Panc1 (cell line): ENCODE results near the gene FSHR. TPM values are rescaled to one million over a fixed set of nuclear protein-coding genes. Genes with fewer than 3 reads are reported as not detected.

Experiments
- ATAC-seq: fragments of 200-7000 bp; cut with Tn5 transposase; 2 replicates; pipeline ENCODE4 v1.9.1; 2020; ENCODE audit warnings: mild to moderate bottlenecking, moderate library complexity
- BruUV-seq: library from RNA; stranded (reverse); fragments of 400-500 nt; replicated peaks from 2 replicates; lab custom pipeline; 2021; lab: Mats Ljungman, UMichigan
- CTCF ChIA-PET: fragments of 300-600 bp; sonication (Branson Sonifier 250); formaldehyde crosslinking; loops from one replicate; lab custom pipeline; 2022; ENCODE audit warnings: antibody characterized with exemption; lab: Charles Lee
- POLR2A ChIA-PET: fragments of 300-600 bp; sonication (Branson Sonifier 250); formaldehyde crosslinking; loops from one replicate; lab custom pipeline; 2022; ENCODE audit warnings: antibody characterized with exemption; lab: Charles Lee
- DNase-seq: peaks from one replicate; pipeline ENCODE4 v3.0.0-alpha.2; 2010; ENCODE audit warnings: low read depth, low spot score
- H3K27ac ChIP-seq: 2 replicates; pipeline ENCODE4 v1.5.1; 2011; ENCODE audit warnings: mild to moderate bottlenecking, low read length, inconsistent platforms
- H3K27me3 ChIP-seq: fragments of 200-500 bp; sonication (Bioruptor generic); 2 replicates; pipeline ENCODE4 v1.6.0; 2014; ENCODE audit warnings: low read length, inconsistent platforms; ENCODE audit not compliant: control insufficient read depth, insufficient read depth
- H3K36me3 ChIP-seq: fragments of 200-500 bp; sonication (Bioruptor generic); 2 replicates; pipeline ENCODE4 v1.5.1; 2014; ENCODE audit warnings: inconsistent platforms, mild to moderate bottlenecking, low read length, moderate library complexity; ENCODE audit not compliant: control insufficient read depth, insufficient read depth
- H3K4me1 ChIP-seq: 2 replicates; pipeline ENCODE4 v1.5.1; 2011; ENCODE audit warnings: inconsistent platforms, mild to moderate bottlenecking, low read length, moderate library complexity; ENCODE audit not compliant: control insufficient read depth, insufficient read depth
- H3K4me3 ChIP-seq, 2 experiments: 2 replicates each; pipeline ENCODE4 v1.5.1; 2011 to 2012; ENCODE audit warnings: low read depth in 2 of 2, low read length in 2 of 2, mild to moderate bottlenecking in 2 of 2, inconsistent platforms in 1 of 2, moderate library complexity in 1 of 2
- H3K9me3 ChIP-seq: fragments of 200-500 bp; sonication (Bioruptor generic); 2 replicates; pipeline ENCODE4 v1.5.1; 2014; ENCODE audit warnings: low read depth, mild to moderate bottlenecking, inconsistent platforms, low read length, moderate library complexity; ENCODE audit not compliant: control insufficient read depth, insufficient read depth
- CTCF ChIP-seq: fragments of 450-650 bp; IDR thresholded peaks from 2 replicates; pipeline ENCODE4 v1.5.1; 2017; ENCODE audit warnings: mild to moderate bottlenecking
- POLR2AphosphoS5 ChIP-seq: IDR thresholded peaks from 2 replicates; pipeline ENCODE4 v1.6.1; 2012; ENCODE audit warnings: mild to moderate bottlenecking, low read depth, low read length, moderate library complexity
- REST ChIP-seq, 2 experiments: IDR thresholded peaks; 2 replicates each; pipeline ENCODE4 v1.6.1; 2011 to 2012; ENCODE audit warnings: low read depth in 2 of 2, control low read depth in 1 of 2, low read length in 1 of 2, mild to moderate bottlenecking in 1 of 2, moderate library complexity in 1 of 2; ENCODE audit not compliant: insufficient read depth in 1 of 2
- SIN3A ChIP-seq: IDR thresholded peaks from 2 replicates; pipeline ENCODE4 v1.6.1; 2012; ENCODE audit warnings: low read depth, mild to moderate bottlenecking, low read length, moderate library complexity, borderline replicate concordance; ENCODE audit not compliant: insufficient read depth
- TCF7L2 ChIP-seq: IDR thresholded peaks from 2 replicates; pipeline ENCODE4 v1.6.1; 2011; ENCODE audit warnings: mild to moderate bottlenecking, low read depth, low read length, inconsistent platforms
- in situ Hi-C: cut with HindIII; loops from 2 replicates; pipeline ENCODE4 v1.10.0; 2016; ENCODE audit warnings: low sequenced_read_pairs, low pct_unique_long_range_greater_than_20kb
- intact Hi-C: fragments of 100-400 bp; cut with micrococcal nuclease; formaldehyde crosslinking; loops from one replicate; pipeline ENCODE4 v1.10.0; 2022; ENCODE audit not compliant: unreplicated experiment
- total RNA-seq: library from RNA; stranded (reverse); gene quantifications from one replicate; pipeline ENCODE4 v1.2.1, GENCODE V29; 2021; ENCODE audit not compliant: unreplicated experiment

Gene FSHR
- total RNA-seq, 1 experiment from 2014 or later = not detected

DNA sequence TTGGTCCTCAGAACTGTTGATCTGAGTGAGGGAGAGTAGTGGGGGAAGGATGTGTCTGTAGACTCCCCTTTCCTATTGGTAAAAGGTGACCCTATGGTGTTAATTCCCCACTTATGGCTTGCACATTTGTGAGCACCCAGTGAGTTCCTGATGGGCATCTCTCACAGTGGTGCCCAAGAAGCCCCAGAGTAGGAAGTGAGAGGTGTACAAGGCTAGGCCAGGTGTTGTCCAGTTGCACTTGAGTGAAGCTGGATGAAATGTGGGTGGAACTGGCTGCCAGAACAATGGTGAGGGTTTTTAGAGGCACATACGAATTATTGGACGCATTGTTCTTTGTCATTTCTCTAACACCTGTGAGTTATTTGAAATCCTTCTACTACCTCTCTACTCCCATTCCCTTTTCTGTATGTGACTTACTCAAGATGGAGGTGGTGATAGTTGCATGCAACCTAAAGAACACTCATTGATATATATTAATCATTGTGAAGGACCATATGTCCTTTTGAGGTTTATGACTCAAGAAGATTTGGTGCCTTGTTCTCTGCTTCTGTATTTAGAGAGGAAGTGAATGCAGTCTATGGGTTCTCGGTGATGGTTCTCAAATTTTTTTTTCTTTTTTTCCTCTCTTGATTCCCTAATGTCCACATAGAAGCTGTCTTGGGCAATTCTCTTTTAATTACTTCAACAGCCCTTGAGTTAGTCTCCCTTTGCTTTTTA, 162.7 kb downstream of the FSHR start:
- Histone ChIP-seq H3K4me3 (no peak overlapping the region), H3K4me1 (no peaks in the 10 kb centered on the region), H3K36me3 (no peaks in the 10 kb centered on the region), H3K27me3 (no peaks in the 10 kb centered on the region), H3K9me3 (no peaks in the 10 kb centered on the region), H3K27ac (no peak overlapping the region)
- in situ Hi-C loops = no loop called here
- no TSS peak for BruUV-seq
- no peak for TF ChIP-seq SIN3A
- TF ChIP-seq REST (IDR thresholded peaks at IDR 0.05; ENCODE audit: insufficient read depth in 1 of 2, low read depth in 2 of 2, low read length in 1 of 2) = no peak
- TF ChIP-seq POLR2AphosphoS5 = no peak
- ChIA-PET POLR2A (no interaction called here), CTCF (no interaction called here)
- DNase-seq (no peak), ATAC-seq (no peak)
- intact Hi-C loops = no loop called here

DNA sequence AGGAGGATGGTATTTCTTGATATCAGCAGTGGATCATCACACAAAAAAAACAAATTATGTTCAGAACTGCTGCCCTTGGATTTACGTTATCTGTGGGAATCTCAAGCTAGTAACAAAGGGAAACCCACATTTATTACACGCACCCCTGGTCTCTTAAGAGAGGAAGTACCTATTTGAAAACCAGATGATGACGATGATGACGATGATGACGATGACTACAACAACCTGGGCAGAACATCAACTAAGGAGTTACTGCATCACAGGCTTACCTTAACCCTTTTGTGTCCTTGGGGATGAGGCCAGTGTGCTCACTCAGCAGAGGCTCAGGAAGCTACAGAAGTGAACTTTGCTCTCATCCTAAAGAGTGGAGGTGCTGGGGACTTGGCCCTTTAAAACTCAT, 169.4 kb downstream of the FSHR start:
- Histone ChIP-seq H3K9me3 (no peaks in the 10 kb centered on the region), H3K27me3 (no peaks in the 10 kb centered on the region), H3K27ac (no peak overlapping the region), H3K36me3 (no peaks in the 10 kb centered on the region), H3K4me1 (no peaks in the 10 kb centered on the region), H3K4me3 (no peak overlapping the region)
- intact Hi-C loops = no loop called here
- ChIA-PET POLR2A (no interaction called here), CTCF (no interaction called here)
- no TSS peak for BruUV-seq
- in situ Hi-C loops = no loop called here
- no peak for ATAC-seq
- DNase-seq = no peak
- TF ChIP-seq SIN3A (no peak), REST (IDR thresholded peaks at IDR 0.05; ENCODE audit: insufficient read depth in 1 of 2, low read depth in 2 of 2, low read length in 1 of 2) (no peak), TCF7L2 (no peak), CTCF (no peak), POLR2AphosphoS5 (no peak)
